Activated CD8-positive, alpha-beta memory T cell treated with anti-CD3 and anti-CD28 coated beads, Interleukin-2, amount 10 ng/mL, durations not matched to agents 7 days and 5 days (primary cell): ENCODE measurements around the gene NXPH4. TPM values are rescaled to one million over a fixed set of nuclear protein-coding genes. Genes with fewer than 3 reads are reported as not detected.

Experiments used
- ATAC-seq: fragments of 150-1000 bp; cut with Tn5 transposase; one replicate; pipeline ENCODE4 v1.10.0; 2021; ENCODE audit warnings: moderate library complexity
- CTCF ChIA-PET: fragments of 350-600 bp; sonication (Branson Sonifier 250); formaldehyde crosslinking; loops from one replicate; lab custom pipeline; 2021; ENCODE audit warnings: antibody characterized with exemption; lab: Charles Lee
- DNase-seq: peaks from one replicate; pipeline ENCODE4 v3.0.0-alpha.2; 2020
- H3K27ac Mint-ChIP-seq: one replicate; pipeline ENCODE4 v1.8.0; 2021; ENCODE audit warnings: mild to moderate bottlenecking, mixed read lengths
- H3K27me3 Mint-ChIP-seq: one replicate; pipeline ENCODE4 v1.8.0; 2021; ENCODE audit warnings: mixed read lengths
- H3K36me3 Mint-ChIP-seq: one replicate; pipeline ENCODE4 v1.8.0; 2021; ENCODE audit warnings: mild to moderate bottlenecking, mixed read lengths
- H3K4me1 Mint-ChIP-seq: one replicate; pipeline ENCODE4 v1.8.0; 2021; ENCODE audit warnings: mixed read lengths
- H3K4me3 Mint-ChIP-seq: one replicate; pipeline ENCODE4 v1.8.0; 2021; ENCODE audit warnings: mild to moderate bottlenecking, moderate library complexity, mixed read lengths
- H3K9me3 Mint-ChIP-seq: one replicate; pipeline ENCODE4 v1.8.0; 2022; ENCODE audit warnings: low read depth, mixed read lengths
- total RNA-seq, 2 experiments: library from RNA; stranded (reverse); gene quantifications; one replicate each; pipeline ENCODE4 v1.2.3, GENCODE V29; 2021

The NXPH4 gene
- total RNA-seq, 2 experiments from 2014 or later = 0.58 to 0.68 TPM

- no peak overlapping the region for H3K4me3 Mint-ChIP-seq
- DNase-seq (no peak), ATAC-seq (no peak)
- H3K9me3 Mint-ChIP-seq = no peaks in the 10 kb centered on the region
- H3K4me1 Mint-ChIP-seq = peaks cover 52% of the 10 kb centered on the region
- H3K27me3 Mint-ChIP-seq = peaks cover 86% of the 10 kb centered on the region
- no peak overlapping the region for H3K27ac Mint-ChIP-seq
- H3K36me3 Mint-ChIP-seq = no peaks in the 10 kb centered on the region
- CTCF ChIA-PET = interaction anchor here (0.6 to 15.4 kb wide), 5 partner anchors 9 to 237 kb away, joined by 3 to 647 read pairs (median 3); partner anchors contain the start of genes INHBE, SHMT2 and STAC3
These were observed 1.6 kb downstream of the NXPH4 start for GRCh38 chr12:57218030-57218853.

- Mint-ChIP-seq H3K4me3 (no peak overlapping the region), H3K36me3 (no peaks in the 10 kb centered on the region)
These were observed 2.8 kb downstream of the NXPH4 start for GRCh38 chr12:57219205-57219992.

GRCh38 chr12:57219993-57220754 lies 3.6 kb downstream of the NXPH4 start:
- H3K27ac Mint-ChIP-seq = no peak overlapping the region
- DNase-seq (no peak), ATAC-seq (no peak)
- peaks cover 51% of the 10 kb centered on the region for H3K4me1 Mint-ChIP-seq
- no peak overlapping the region for H3K4me3 Mint-ChIP-seq
- CTCF ChIA-PET = interaction anchor here (0.5 to 15.4 kb wide), 3 partner anchors 7 to 120 kb away, joined by 3 to 647 read pairs (median 248); partner anchors contain the start of genes SHMT2 and STAC3
- no peaks in the 10 kb centered on the region for H3K36me3 Mint-ChIP-seq
- H3K27me3 Mint-ChIP-seq = peaks cover 82% of the 10 kb centered on the region
- H3K9me3 Mint-ChIP-seq = no peaks in the 10 kb centered on the region

More at GRCh38 chr12:57219205-57219992, 2.8 kb downstream of the NXPH4 start:
- CTCF ChIA-PET = interaction anchor here (8.5 to 15.4 kb wide), 2 partner anchors 8 to 25 kb away, joined by 248 to 647 read pairs; partner anchors contain the start of genes SHMT2 and STAC3
- ATAC-seq = no peak
- H3K27me3 Mint-ChIP-seq = peaks cover 84% of the 10 kb centered on the region
- no peaks in the 10 kb centered on the region for H3K9me3 Mint-ChIP-seq
- no peak overlapping the region for H3K27ac Mint-ChIP-seq
- H3K4me1 Mint-ChIP-seq = peaks cover 50% of the 10 kb centered on the region
- no peak for DNase-seq

GRCh38 chr12:57220770-57221168 lies 4.2 kb downstream of the NXPH4 start:
- CTCF ChIA-PET = interaction anchor here (13.2 kb wide), 1 partner anchor 20 kb away, joined by 540 read pairs; a partner anchor contains a TSS
- Mint-ChIP-seq H3K4me3 (no peak overlapping the region), H3K36me3 (no peaks in the 10 kb centered on the region), H3K4me1 (peaks cover 50% of the 10 kb centered on the region), H3K27ac (no peak overlapping the region), H3K27me3 (peaks cover 81% of the 10 kb centered on the region), H3K9me3 (no peaks in the 10 kb centered on the region)
- ATAC-seq (no peak), DNase-seq (no peak)

- CTCF ChIA-PET = interaction anchor here (1.4 to 13.2 kb wide), 3 partner anchors 5 to 237 kb away, joined by 5 to 540 read pairs (median 248); partner anchors contain the start of gene NXPH4
These were observed 4.7 kb downstream of the NXPH4 start for GRCh38 chr12:57221169-57221917.

GRCh38 chr12:57222286-57223190 lies 5.9 kb downstream of the NXPH4 start:
- DNase-seq (no peak), ATAC-seq (no peak)
- Mint-ChIP-seq H3K4me1 (peaks cover 55% of the 10 kb centered on the region), H3K36me3 (no peaks in the 10 kb centered on the region), H3K27ac (no peak overlapping the region), H3K4me3 (peak overlapping the region; percentile 5), H3K27me3 (peaks cover 86% of the 10 kb centered on the region), H3K9me3 (no peaks in the 10 kb centered on the region)
- CTCF ChIA-PET = interaction anchor here (1.0 to 13.2 kb wide), 6 partner anchors 7 to 236 kb away, joined by 3 to 540 read pairs (median 6); partner anchors contain the start of gene NXPH4

More at GRCh38 chr12:57221169-57221917, 4.7 kb downstream of the NXPH4 start:
- no peak for ATAC-seq
- Mint-ChIP-seq H3K27ac (no peak overlapping the region), H3K4me3 (no peak overlapping the region), H3K9me3 (no peaks in the 10 kb centered on the region), H3K4me1 (peaks cover 50% of the 10 kb centered on the region), H3K36me3 (no peaks in the 10 kb centered on the region), H3K27me3 (peaks cover 82% of the 10 kb centered on the region)
- DNase-seq = no peak

GRCh38 chr12:57223191-57224165 lies 6.9 kb downstream of the NXPH4 start:
- H3K27me3 Mint-ChIP-seq = peaks cover 79% of the 10 kb centered on the region
- CTCF ChIA-PET = interaction anchor here (1.0 to 13.2 kb wide), 6 partner anchors 8 to 233 kb away, joined by 3 to 540 read pairs (median 5); partner anchors contain the start of genes INHBE and NXPH4
- H3K4me1 Mint-ChIP-seq = peaks cover 57% of the 10 kb centered on the region
- no peaks in the 10 kb centered on the region for H3K9me3 Mint-ChIP-seq
- H3K36me3 Mint-ChIP-seq = no peaks in the 10 kb centered on the region
- H3K27ac Mint-ChIP-seq = peak overlapping the region; percentile 1
- peak overlapping the region; percentile 5 for H3K4me3 Mint-ChIP-seq
- DNase-seq (peak; percentile 82), ATAC-seq (peak; percentile 72)

- Mint-ChIP-seq H3K4me3 (no peak overlapping the region), H3K27me3 (peaks cover 69% of the 10 kb centered on the region), H3K9me3 (no peaks in the 10 kb centered on the region), H3K4me1 (peaks cover 66% of the 10 kb centered on the region), H3K27ac (no peak overlapping the region), H3K36me3 (no peaks in the 10 kb centered on the region)
- CTCF ChIA-PET = interaction anchor here (0.5 to 13.2 kb wide), 7 partner anchors 9 to 463 kb away, joined by 3 to 540 read pairs (median 4); partner anchors contain the start of genes INHBE, NXPH4 and STAC3
- DNase-seq = no peak
- no peak for ATAC-seq
These were observed 7.8 kb downstream of the NXPH4 start for GRCh38 chr12:57224278-57224972.

GRCh38 chr12:57224973-57225679 lies 8.5 kb downstream of the NXPH4 start:
- H3K4me1 Mint-ChIP-seq = peaks cover 66% of the 10 kb centered on the region
- H3K4me3 Mint-ChIP-seq = peak overlapping the region; percentile 62
- H3K27ac Mint-ChIP-seq = peak overlapping the region; percentile 71
- no peaks in the 10 kb centered on the region for H3K9me3 Mint-ChIP-seq
- H3K27me3 Mint-ChIP-seq = peaks cover 64% of the 10 kb centered on the region
- CTCF ChIA-PET = interaction anchor here (0.5 to 13.2 kb wide), 7 partner anchors 8 to 464 kb away, joined by 3 to 540 read pairs (median 4); partner anchors contain the start of genes INHBE, NXPH4 and STAC3
- ATAC-seq = peak; percentile 54
- peaks cover 2% of the 10 kb centered on the region for H3K36me3 Mint-ChIP-seq
- DNase-seq = peak; percentile 69
